ENCODE measurements around the gene TRDN. TPM values are rescaled to one million over a fixed set of nuclear protein-coding genes. Genes with fewer than 3 reads are reported as not detected.

Gene TRDN
- total and polyA plus RNA-seq, 10 donors, result 0.03 to 0.20 (median 0.10) TPM; not detected in 7

GRCh38 chr6:123309130-123309529 lies 327.6 kb downstream of the TRDN start:
- H3K36me3 ChIP-seq, result no peaks in the 10 kb centered on the region
- WGBS, 5 donors, result 62 to 92% (median 78%) methylated on average over 1 of the region's 1 CpG
- H3K27me3 ChIP-seq (replicated peaks in 1 of 7), result no peaks in the 10 kb centered on the region
- DNase-seq, result no peak
- intact Hi-C loops (cut with DNase I; ENCODE audit: low total_unique reads), result no loop called here
- peaks cover 0 to 5% (median 0%) of the 10 kb centered on the region in 8 donors for H3K9me3 ChIP-seq
- no peaks in the 10 kb centered on the region for H3K4me1 ChIP-seq
- TF ChIP-seq POLR2A (IDR thresholded peaks at IDR 0.05) (no peak), CTCF (IDR thresholded peaks at IDR 0.05 in 8 of 11, conservative IDR thresholded peaks at IDR 0.05 in 3 of 11) (no peak), POLR2AphosphoS5 (IDR thresholded peaks at IDR 0.05) (no peak)
- no peak overlapping the region for H3K4me3 ChIP-seq
- no peak overlapping the region for H3K27ac ChIP-seq

- Histone ChIP-seq H3K27ac (no peak overlapping the region), H3K36me3 (no peaks in the 10 kb centered on the region), H3K4me1 (no peaks in the 10 kb centered on the region), H3K9me3 (no peaks in the 10 kb centered on the region), H3K4me3 (no peak overlapping the region), H3K27me3 (replicated peaks in 1 of 7) (no peaks in the 10 kb centered on the region)
- TF ChIP-seq POLR2AphosphoS5 (IDR thresholded peaks at IDR 0.05) (no peak), POLR2A (IDR thresholded peaks at IDR 0.05) (no peak), CTCF (IDR thresholded peaks at IDR 0.05 in 8 of 11, conservative IDR thresholded peaks at IDR 0.05 in 3 of 11) (no peak)
- no peak for DNase-seq
- 45 to 62% (median 52%) methylated on average over 2 of the region's 2 CpGs for WGBS, 5 donors
- intact Hi-C loops (cut with DNase I; ENCODE audit: low total_unique reads), result no loop called here
Measured at GRCh38 chr6:123306334-123306733, 330.4 kb downstream of the TRDN start.

- Histone ChIP-seq H3K9me3 (no peaks in the 10 kb centered on the region), H3K27ac (no peak overlapping the region), H3K36me3 (no peaks in the 10 kb centered on the region), H3K4me3 (no peak overlapping the region), H3K4me1 (no peaks in the 10 kb centered on the region), H3K27me3 (replicated peaks in 1 of 7) (no peaks in the 10 kb centered on the region)
- intact Hi-C loops (cut with DNase I; ENCODE audit: low total_unique reads), result no loop called here
- no peak for TF ChIP-seq POLR2A (IDR thresholded peaks at IDR 0.05)
- no peak for TF ChIP-seq CTCF (IDR thresholded peaks at IDR 0.05 in 8 of 11, conservative IDR thresholded peaks at IDR 0.05 in 3 of 11)
- TF ChIP-seq POLR2AphosphoS5 (IDR thresholded peaks at IDR 0.05), result no peak
- WGBS, 5 donors, result 88 to 94% (median 91%) methylated on average over 8 of the region's 8 CpGs
- DNase-seq, result no peak
Measured at GRCh38 chr6:123295672-123296071, 341.1 kb downstream of the TRDN start.

GRCh38 chr6:123295181-123295580 lies 341.6 kb downstream of the TRDN start:
- TF ChIP-seq CTCF (IDR thresholded peaks at IDR 0.05 in 8 of 11, conservative IDR thresholded peaks at IDR 0.05 in 3 of 11), result no peak
- no peak for TF ChIP-seq POLR2A (IDR thresholded peaks at IDR 0.05)
- no peak for TF ChIP-seq POLR2AphosphoS5 (IDR thresholded peaks at IDR 0.05)
- no peak for DNase-seq
- WGBS, 5 donors, result 88 to 100% (median 100%) methylated on average over 1 of the region's 1 CpG
- no peak overlapping the region for H3K27ac ChIP-seq
- no peak overlapping the region for H3K4me3 ChIP-seq
- H3K36me3 ChIP-seq, result no peaks in the 10 kb centered on the region
- no peaks in the 10 kb centered on the region for H3K4me1 ChIP-seq
- no peaks in the 10 kb centered on the region for H3K9me3 ChIP-seq
- intact Hi-C loops (cut with DNase I; ENCODE audit: low total_unique reads), result no loop called here
- H3K27me3 ChIP-seq (replicated peaks in 1 of 7), result no peaks in the 10 kb centered on the region
